Measurements from ENCODE around the gene TRIM37. TPM values are rescaled to one million over a fixed set of nuclear protein-coding genes. Genes with fewer than 3 reads are reported as not detected.

The TRIM37 gene
- polyA plus RNA-seq, 1 of the 3 experiments (the other 2 are of a cell fraction) = 20.5 TPM

DNA sequence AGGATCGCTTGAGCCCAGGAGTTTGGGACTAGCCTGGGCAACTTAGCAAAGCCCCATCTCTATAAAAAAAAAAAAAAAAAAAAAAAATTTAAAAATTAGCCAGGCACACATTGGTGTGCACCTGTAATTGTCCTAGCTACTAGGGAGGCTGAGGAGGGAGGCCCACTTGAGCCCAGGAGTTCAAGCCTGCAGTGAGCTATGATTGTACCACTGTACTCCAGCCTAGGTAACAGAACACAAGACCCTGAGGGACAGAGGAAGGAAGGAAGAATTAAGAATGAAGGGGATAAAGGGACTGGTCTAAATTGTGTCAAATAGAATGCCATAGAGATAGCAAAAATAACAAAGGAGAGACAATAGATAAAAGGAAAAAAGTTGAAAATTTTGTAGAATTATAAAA is 102.8 kb downstream of the TRIM37 start:
- Histone ChIP-seq H3K36me3 (replicated peaks in 1 of 2; ENCODE audit: control insufficient read depth in 1 of 2, insufficient read depth in 2 of 2, low read length in 1 of 2) (peaks cover 22 to 37% of the 10 kb centered on the region in 2 experiments), H3K9me3 (no peaks in the 10 kb centered on the region), H3K4me1 (ENCODE audit: control insufficient read depth in 1 of 2, insufficient read depth in 2 of 2, low read depth in 1 of 2, low read length in 1 of 2) (peaks cover 0 to 5% of the 10 kb centered on the region in 2 experiments; a peak in 2 of 4 replicates), H3F3A (replicated peaks; ENCODE audit: insufficient read depth) (peaks cover 29% of the 10 kb centered on the region), H3K79me2 (ENCODE audit: insufficient read depth) (no peaks in the 10 kb centered on the region), H4K20me1 (ENCODE audit: insufficient read depth) (no peaks in the 10 kb centered on the region), H3K4me3 (ENCODE audit: low read depth in 2 of 2, low read length in 1 of 2) (no peak overlapping the region), H3K9ac (no peak overlapping the region), H3K27ac (ENCODE audit: low read depth in 2 of 2, low read length in 1 of 2) (no peak overlapping the region), H3K9me2 (no peaks in the 10 kb centered on the region), H3K4me2 (no peak overlapping the region), H3K27me3 (ENCODE audit: insufficient read depth) (no peaks in the 10 kb centered on the region), H2AFZ (ENCODE audit: low read depth) (no peak overlapping the region)
- ChIA-PET CTCF (interaction anchor here (0.6 to 14.0 kb wide), 17 partner anchors 10 to 486 kb away, joined by 3 to 204 read pairs (median 8); no protein-coding TSS in a partner anchor), POLR2A (interaction anchor here (0.6 to 2.4 kb wide), 2 partner anchors 346 to 485 kb away, joined by 4 to 14 read pairs; no protein-coding TSS in a partner anchor)
- DNase-seq = no peak
- 100% methylated on average over 1 of the region's 1 CpG for WGBS (ENCODE audit: low lambda C conversion rate)
- no peak for TF ChIP-seq MEF2A (IDR thresholded peaks at IDR 0.05; ENCODE audit: borderline replicate concordance, low read depth)
- no peak for TF ChIP-seq TEAD4 (IDR thresholded peaks at IDR 0.05; ENCODE audit: borderline replicate concordance, insufficient read depth)
- TF ChIP-seq, protein P1, sequence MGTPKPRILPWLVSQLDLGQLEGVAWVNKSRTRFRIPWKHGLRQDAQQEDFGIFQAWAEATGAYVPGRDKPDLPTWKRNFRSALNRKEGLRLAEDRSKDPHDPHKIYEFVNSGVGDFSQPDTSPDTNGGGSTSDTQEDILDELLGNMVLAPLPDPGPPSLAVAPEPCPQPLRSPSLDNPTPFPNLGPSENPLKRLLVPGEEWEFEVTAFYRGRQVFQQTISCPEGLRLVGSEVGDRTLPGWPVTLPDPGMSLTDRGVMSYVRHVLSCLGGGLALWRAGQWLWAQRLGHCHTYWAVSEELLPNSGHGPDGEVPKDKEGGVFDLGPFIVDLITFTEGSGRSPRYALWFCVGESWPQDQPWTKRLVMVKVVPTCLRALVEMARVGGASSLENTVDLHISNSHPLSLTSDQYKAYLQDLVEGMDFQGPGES (IDR thresholded peaks at IDR 0.05; ENCODE audit: low read depth, low read length) = no peak
- TF ChIP-seq SIN3A (IDR thresholded peaks at IDR 0.05; ENCODE audit: borderline replicate concordance, low read depth, low read length) = no peak
- TF ChIP-seq EP300 (IDR thresholded peaks at IDR 0.05; ENCODE audit: borderline replicate concordance in 1 of 2, low read depth in 1 of 2, low read length in 1 of 2) = no peak
- TF ChIP-seq JUND (IDR thresholded peaks at IDR 0.05) = no peak

DNA sequence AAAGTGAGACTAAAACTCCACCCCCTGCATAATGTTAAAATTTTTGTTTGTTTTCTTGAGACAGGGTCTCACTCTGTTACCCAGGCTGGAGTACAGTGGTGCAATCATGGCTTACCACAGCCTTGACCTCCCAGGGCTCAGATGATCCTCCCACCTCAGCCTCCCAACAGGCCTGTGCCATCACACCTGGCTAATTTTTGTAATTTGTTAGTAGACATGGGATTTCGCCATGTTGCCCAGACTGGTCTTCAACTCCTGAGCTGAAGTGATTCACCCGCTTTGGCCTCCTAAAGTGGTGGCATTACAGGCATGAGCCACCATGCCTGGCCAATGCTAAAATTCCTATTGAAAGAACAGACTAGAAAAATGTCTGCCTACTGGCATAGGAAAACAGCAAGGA is 103.8 kb downstream of the TRIM37 start:
- Histone ChIP-seq H3K36me3 (replicated peaks in 1 of 2; ENCODE audit: control insufficient read depth in 1 of 2, insufficient read depth in 2 of 2, low read length in 1 of 2) (peaks cover 31 to 32% of the 10 kb centered on the region in 2 experiments), H3K9me2 (no peaks in the 10 kb centered on the region), H3K4me1 (ENCODE audit: control insufficient read depth in 1 of 2, insufficient read depth in 2 of 2, low read depth in 1 of 2, low read length in 1 of 2) (peaks cover 0 to 5% of the 10 kb centered on the region in 2 experiments; a peak in 2 of 4 replicates), H3K79me2 (ENCODE audit: insufficient read depth) (no peaks in the 10 kb centered on the region), H3F3A (replicated peaks; ENCODE audit: insufficient read depth) (peaks cover 23% of the 10 kb centered on the region), H3K4me3 (ENCODE audit: low read depth in 2 of 2, low read length in 1 of 2) (no peak overlapping the region), H3K27me3 (ENCODE audit: insufficient read depth) (no peaks in the 10 kb centered on the region), H3K9ac (no peak overlapping the region), H3K27ac (ENCODE audit: low read depth in 2 of 2, low read length in 1 of 2) (no peak overlapping the region), H3K4me2 (no peak overlapping the region), H3K9me3 (no peaks in the 10 kb centered on the region), H2AFZ (ENCODE audit: low read depth) (no peak overlapping the region), H4K20me1 (ENCODE audit: insufficient read depth) (no peaks in the 10 kb centered on the region)
- 98% methylated on average over 2 of the region's 2 CpGs for WGBS (ENCODE audit: low lambda C conversion rate)
- POLR2A ChIA-PET = no interaction called here
- no peak for TF ChIP-seq FOSL2 (IDR thresholded peaks at IDR 0.05; ENCODE audit: borderline replicate concordance, low read depth)
- TF ChIP-seq, protein P2, sequence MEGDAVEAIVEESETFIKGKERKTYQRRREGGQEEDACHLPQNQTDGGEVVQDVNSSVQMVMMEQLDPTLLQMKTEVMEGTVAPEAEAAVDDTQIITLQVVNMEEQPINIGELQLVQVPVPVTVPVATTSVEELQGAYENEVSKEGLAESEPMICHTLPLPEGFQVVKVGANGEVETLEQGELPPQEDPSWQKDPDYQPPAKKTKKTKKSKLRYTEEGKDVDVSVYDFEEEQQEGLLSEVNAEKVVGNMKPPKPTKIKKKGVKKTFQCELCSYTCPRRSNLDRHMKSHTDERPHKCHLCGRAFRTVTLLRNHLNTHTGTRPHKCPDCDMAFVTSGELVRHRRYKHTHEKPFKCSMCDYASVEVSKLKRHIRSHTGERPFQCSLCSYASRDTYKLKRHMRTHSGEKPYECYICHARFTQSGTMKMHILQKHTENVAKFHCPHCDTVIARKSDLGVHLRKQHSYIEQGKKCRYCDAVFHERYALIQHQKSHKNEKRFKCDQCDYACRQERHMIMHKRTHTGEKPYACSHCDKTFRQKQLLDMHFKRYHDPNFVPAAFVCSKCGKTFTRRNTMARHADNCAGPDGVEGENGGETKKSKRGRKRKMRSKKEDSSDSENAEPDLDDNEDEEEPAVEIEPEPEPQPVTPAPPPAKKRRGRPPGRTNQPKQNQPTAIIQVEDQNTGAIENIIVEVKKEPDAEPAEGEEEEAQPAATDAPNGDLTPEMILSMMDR (IDR thresholded peaks at IDR 0.05) = no peak
- no peak for TF ChIP-seq TCF12 (IDR thresholded peaks at IDR 0.05)
- TF ChIP-seq YY1 (IDR thresholded peaks at IDR 0.05; ENCODE audit: low read depth) = no peak
- DNase-seq = no peak
- CTCF ChIA-PET = interaction anchor here (1.2 to 14.0 kb wide), 6 partner anchors 11 to 485 kb away, joined by 3 to 204 read pairs (median 14); no protein-coding TSS in a partner anchor
